Renal cortical epithelial cell (primary cell): Measurements from ENCODE around the gene RALGDS. TPM values are rescaled to one million over a fixed set of nuclear protein-coding genes. Genes with fewer than 3 reads are reported as not detected.

Source experiments
- DNase-seq: peaks from one replicate; pipeline ENCODE4 v3.0.0-alpha.2; 2011; ENCODE audit warnings: low read depth
- total RNA-seq: library from RNA; depleted of rRNA; stranded (reverse); fragments of >200 nt; gene quantifications from 2 replicates; pipeline ENCODE4 v1.2.3, GENCODE V29; 2014

Gene RALGDS
- total RNA-seq, 1 donor from 2014 or later = 35.4 TPM

DNA sequence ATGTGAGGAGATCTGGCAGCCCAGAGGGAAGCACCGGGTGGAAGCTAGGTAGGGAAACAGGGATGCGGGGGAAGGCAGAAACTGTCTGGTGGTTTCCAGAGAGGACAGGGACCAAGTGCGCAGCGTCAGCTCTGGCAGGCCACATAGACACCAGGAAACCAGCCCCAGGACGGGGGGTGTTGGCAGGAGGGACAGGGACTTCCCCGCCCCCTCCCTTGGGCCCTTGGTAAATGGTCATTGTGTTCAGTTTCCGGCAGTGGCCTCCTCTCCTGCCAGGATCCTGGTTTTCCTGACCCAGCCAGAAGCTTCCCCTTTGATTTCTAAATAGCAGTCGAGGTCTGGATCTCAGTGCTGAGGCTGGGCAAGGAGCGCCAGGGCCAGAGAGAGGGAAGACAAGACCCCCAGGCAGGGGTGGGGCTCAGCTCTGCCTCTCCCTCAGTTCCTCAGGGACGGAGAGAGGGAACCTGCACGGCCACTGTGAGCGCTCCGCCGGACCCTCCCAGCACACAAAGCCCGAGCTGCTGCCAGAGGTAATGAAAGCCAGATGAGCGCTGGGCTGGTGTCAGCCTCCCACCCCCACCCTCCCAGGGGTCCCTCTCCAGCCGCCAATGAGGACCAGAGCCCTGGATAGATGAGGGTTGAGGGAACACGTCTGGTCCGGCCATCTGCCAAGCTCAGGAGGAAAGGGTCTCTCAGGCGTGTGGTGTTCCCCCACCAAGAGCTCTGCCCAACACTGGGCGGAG, 1.8 kb downstream of the RALGDS start:
- no peak for DNase-seq

DNA sequence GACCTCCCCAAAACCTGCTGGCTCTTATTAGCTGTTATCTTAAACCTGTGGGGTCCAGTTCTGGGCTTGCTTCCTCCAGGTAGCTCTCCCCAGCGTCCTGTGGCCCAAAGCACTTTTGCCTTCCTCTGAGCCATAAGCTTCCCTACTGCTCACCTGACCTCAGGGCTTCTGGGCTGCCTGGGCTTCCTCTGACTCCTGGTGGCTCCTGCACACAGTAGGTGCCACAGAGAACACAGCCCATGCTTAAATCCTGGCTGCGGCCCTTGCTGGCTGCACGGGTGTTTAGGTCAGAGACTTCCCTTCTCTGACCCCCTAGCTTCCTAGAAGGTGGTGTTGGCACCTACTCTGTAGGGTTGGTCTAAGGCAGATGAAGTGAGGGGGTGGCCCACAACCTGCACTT, 2.5 kb downstream of the RALGDS start:
- DNase-seq = no peak

DNA sequence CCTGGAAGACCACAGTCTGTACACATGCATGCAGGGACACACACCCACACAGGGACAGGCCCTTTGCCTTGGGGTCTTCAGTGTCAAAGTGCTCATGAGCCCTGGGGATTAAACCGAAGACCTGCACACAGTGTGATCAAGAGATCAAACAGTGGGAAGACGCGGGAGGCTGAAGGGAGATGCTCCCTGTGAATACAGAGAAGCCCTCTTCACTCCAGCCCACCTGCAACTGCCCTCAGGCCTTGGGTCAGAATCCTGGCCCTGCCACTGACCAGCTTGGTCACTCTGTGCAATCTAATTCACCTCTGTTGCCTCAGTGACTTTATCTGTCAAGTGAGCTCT, 2.9 kb downstream of the RALGDS start:
- no peak for DNase-seq

GRCh38 chr9:133117271-133118178, 3.5 kb downstream of the RALGDS start:
- no peak for DNase-seq

- DNase-seq = no peak
Observed at GRCh38 chr9:133116346-133117231, 4.5 kb downstream of the RALGDS start.

DNA sequence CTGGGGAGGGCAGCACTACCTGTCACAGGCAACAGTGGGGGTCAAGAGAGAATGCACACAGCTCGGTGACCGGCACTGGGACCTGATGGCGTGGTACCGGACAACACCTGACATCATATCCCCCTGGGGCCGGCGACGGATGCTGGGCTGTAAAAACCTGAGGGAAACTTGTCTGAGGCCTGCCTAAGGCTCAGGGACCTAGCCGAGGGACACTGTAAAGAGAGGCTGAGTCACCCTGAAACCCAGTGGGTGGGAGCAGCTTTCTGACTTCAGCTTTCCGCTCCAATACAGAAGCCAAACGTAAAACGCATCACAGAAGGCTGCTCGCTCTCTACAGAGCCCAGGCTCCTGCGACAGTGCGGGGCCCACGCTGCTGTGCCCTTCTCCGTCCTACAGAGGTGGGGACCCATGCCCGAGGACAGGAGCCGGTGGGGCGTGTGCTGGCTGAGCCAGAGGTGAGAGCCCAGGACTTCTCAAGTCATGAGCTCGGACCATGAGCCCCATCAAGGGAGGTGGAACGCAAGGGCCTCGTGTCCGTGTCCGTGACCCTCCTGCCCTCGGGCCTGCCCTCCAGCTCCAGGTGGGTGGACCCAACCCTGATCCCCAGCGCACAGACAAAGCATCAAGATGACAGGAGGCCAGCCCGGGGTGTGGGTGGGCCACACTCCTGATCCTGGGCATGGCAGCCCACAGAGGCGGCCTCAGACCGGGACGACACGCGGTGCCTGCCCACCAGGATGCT, 5.3 kb downstream of the RALGDS start:
- no peak for DNase-seq

DNA sequence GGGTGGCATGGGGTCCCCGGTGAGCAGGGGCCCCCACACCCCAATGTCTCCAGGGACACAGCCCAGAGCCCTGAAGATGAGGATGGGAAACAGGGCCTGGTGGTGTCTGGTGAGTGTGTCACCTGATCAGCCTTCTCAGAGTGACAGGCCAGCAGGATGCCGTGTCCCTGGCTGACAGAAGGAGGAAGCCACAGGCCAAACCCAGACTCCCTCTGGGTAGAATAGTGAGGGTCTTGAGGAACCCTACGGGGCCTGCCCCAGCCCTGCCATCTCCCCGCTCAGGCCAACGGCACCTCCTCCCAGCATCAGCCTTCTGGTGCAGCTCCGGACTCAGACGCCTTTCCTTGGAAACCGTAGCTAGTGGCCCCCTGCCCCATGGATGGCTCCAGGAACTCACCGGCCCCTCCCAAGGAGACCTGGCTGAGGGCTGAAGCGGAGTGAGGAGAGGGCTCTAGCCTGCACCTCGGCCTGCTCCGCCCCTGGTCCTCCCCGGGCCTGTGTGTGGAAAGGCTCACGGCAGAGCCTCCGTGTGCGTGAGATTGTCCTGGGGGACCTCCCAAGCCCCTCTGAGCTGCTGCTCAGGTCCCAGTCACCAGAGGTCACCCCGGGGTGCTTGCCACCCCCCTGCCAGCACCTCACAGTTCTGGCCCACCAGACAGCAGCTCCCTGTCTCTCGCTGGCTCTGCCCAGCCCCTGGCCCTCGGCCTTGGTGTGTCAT, 6.0 kb downstream of the RALGDS start:
- no peak for DNase-seq

DNA sequence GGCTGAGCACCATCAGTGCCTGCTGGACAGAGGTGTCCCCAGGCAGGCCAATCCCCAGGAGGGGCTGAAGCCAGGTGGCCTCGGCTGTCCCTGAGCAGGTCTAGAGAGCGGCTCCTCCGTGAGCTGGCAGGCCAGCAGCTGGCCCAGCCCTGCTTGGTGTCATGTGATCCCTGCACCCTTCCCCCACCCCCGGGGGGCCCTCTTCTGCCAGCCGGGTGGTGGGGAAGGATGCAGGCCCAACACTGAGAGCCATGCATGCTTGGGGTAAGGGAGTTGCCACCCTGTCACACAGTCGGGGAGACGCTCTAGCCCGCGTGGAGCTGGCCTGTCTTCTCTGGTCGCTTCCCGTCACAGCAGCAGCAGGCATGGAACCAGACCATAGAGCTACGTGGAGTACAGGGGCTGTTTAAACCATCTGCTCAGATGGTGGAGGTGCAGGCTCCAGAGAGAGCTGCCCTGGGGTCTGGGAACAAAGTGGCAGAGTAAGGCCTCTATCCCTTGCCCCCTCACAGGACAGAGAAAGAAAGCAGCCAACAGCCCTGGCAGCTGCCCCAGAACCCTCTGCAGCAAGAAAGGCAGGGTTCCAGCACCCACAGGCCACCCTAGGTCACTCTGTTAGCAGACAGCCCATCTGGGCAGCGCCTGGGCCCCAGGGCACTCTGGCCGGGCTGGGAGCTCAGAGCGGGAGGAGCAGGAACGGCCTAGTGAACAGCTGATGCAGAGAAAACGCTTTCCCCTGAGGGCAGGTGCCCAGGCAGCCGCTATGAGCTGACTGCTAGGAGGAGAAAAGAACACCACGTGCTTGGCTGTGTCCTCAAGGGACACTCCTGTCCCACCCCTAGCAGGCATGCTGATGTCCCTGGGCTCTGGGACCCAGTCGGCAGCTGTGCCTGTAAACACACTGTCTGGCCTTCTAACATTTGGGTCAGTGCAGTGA, 6.8 kb downstream of the RALGDS start:
- DNase-seq = peak; percentile 32

DNA sequence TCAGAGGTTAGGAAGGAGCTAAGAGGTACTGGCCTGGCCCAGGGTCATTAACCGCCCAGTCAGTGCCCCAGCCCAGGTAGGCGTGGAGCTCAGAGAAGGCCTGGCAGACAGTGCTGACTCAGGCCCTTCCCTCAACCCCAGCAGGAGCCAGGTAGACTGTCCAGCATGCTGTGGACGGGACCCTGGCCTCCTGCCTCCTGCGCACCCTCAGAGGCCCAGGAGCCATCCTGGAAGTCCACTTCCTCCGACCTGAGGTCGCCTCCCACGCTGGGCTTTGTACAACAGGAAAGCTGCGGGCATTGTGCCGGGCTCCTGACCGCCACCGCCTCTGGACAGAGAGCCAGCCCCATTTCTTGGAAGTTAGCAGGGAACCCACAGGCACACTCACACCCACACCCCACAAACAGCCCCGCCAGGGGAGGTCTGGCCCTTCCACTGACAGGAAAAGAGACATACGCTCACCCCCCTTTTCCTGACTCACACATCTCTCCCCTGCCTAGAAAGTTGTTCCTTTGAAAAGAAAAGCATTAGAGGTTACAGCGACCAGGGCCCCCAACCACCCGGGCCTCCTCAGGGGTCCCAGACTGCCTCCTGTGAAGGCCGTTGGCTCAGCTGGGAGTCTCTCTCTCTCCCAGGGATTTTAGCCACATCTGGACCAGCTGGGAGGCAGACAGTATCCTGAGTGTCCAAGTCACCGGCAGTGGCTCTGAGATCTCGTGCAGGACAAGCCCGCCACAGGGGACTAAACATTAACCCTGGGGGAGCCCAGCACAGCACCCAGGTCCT, 7.7 kb downstream of the RALGDS start:
- peak; percentile 60 for DNase-seq

DNA sequence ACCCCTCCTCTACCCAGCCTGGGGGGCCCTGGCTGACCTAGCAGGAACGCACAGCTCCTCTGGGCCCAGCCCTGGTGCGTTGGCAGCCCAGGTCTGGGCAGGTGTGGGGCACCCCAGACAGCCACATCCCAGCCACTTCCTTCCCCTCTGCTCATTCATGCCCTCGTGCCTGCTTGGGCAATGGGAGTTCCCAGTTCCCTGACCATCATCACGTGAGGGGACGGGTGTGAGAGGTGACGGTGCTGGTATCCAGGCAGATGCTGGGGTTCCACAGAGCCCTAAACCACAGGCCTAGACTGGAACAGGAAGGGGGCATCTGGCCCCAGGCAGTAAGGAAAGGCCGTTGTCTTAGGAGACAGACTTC, 8.4 kb downstream of the RALGDS start:
- DNase-seq = peak; percentile 34

DNA sequence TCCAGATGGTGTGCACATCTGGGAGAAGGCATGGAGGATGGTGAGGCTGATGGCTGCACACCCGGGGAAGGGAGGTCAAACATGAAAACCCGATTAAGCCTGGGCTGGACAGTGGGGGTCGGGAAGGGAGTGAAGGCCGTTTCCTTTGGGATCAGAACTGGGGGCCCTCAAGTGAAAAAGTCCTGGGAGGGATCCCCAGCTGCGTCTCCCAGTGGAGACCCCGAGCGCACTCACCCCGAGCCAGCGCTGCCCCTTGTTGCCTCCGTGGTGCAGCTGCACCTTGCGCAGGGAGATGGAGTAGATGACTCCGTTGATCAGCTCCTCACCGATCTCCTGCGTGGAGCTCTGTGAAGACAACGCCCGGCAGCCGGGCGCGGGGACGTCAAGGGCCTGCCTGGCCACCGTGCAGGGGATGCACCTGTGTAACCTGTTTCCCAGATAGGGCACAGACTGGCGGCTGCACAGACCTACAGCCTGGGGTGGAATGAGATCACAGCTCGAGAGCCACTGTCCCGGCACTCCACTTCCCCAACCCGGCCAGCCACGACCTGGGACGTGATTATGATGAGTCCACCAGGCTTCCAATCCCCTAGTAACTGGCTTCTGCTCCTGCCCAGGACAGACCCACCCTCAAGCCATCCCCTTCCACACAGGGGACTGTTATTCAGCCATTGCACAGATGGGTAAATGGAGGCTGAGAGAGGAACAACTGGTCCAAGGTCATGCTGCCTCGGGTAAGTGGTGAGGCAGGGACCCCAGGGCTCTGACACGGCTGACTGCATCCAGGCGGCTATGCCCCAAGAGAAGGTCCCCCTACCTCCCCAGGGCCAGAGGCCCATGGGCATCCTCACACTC, 9.0 kb downstream of the RALGDS start:
- DNase-seq = no peak

GRCh38 chr9:133109931-133110650, 10.9 kb downstream of the RALGDS start:
- DNase-seq = no peak

DNA sequence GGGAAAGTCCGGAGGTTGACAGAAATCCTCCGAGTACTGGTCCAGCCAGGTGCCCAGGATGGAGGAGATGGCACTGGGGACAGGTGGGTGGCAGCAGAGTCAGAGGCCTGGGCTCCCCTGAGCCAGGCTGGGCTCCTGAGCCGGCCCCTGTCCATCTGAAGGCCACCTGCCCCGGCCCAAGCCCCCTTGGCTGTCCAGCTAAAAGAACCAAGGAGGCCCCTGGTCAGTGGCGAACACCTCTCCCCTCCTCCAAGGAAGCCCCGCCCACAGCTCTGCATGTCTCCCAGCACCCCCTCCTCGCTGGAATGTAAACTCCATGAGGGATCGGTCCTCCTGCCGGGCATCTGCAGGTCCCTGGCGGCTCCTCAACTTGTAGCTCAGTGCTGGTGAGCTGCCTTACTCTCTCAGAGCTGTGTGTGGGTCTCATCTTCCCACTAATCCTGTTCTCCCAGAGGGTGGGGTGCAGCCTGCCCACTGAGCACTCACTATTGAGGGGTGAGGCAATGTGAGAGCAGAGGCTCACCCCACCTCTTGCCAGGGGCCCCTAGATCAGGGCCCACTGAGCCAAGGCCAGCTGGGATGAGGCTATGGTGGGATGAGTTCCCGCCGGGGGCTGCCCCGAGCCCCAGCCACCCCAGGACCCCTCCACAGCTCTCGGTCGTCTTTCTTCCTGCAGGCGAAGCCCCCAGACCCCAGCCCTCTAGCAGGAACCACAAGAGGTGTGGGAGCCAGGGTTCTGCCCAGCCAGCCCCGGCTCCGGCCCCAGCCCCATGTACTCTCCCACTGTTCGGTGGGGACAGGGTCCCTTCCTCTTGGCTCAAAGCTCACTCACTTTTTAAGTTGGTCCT, 12.0 kb downstream of the RALGDS start:
- DNase-seq = no peak

GRCh38 chr9:133107961-133108793, 12.9 kb downstream of the RALGDS start:
- DNase-seq = no peak

DNA sequence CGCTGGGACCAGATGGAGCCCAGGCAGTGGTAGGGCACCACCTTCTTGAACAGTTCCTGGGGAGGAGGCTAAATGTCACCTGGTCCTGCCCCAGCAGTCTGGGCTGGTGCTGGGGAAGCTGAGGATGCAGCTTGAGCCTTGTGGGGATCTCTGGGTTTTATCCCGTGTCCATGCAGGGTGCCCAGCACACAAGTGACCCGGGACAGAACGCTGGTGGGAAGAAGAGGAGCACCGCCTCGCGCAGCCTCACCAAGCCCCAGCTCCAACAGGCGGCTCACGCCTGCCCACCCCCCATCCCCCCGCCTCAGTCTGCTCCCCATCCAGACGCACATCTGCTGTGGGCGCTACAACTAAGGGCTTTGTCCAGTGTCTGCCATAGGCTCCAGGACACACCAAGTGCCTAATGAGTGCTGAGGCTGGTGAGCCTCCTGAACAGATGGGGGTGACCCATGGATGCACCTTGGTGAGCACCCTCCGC, 13.8 kb downstream of the RALGDS start:
- no peak for DNase-seq
